ENCODE data around the gene DHFR. TPM values are rescaled to one million over a fixed set of nuclear protein-coding genes. Genes with fewer than 3 reads are reported as not detected.
"Not testable (repeated sequence)": the region's sequence is repeated elsewhere in the genome, so short reads cannot be mapped to it uniquely, and the experiment has no call there.

DHFR gene
- polyA plus RNA-seq, 6 donors from 2014 or later, result 0.20 to 3.3 (median 1.4) TPM

DNA sequence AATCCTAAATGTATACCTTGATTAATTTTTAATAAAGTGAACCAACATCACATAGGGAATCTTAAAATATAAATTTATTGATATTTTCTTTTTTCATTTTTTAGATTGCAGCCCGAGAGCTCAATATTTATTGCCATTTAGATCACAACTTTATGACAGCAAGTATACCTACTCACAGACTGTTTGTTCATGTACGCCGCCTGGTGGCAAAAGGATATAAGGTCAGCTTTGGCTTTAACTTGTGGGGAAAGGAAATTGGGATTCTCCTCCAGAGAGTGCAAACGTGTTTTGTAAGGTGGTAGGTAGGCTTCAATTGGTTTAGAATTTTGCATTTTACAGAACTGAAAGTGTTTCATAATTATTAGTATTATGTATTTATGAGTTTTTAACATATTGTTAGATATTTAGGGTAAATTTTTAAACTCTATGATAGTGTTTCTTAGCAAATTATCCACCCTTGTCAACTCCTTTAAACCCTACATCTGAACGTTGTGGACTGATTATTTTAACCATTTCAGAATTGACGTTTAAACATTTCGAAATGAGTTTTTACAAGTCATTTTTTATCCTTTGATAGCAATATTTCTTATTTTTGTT, 17.5 kb upstream of the DHFR start:
- Mint-ChIP-seq H3K9me3 (peaks cover 0 to 2% (median 0%) of the 10 kb centered on the region in 7 donors), H3K4me1 (peaks cover 4 to 15% (median 10%) of the 10 kb centered on the region in 3 donors), H3K36me3 (peaks cover 11 to 19% of the 10 kb centered on the region in 2 donors), H3K27me3 (no peaks in the 10 kb centered on the region), H3K4me3 (no peak overlapping the region), H3K27ac (no peak overlapping the region)
- peak; percentile 35 to 74 for ATAC-seq (ENCODE audit: low read depth in 2 of 2)
- peak; percentile 29 for DNase-seq

DNA sequence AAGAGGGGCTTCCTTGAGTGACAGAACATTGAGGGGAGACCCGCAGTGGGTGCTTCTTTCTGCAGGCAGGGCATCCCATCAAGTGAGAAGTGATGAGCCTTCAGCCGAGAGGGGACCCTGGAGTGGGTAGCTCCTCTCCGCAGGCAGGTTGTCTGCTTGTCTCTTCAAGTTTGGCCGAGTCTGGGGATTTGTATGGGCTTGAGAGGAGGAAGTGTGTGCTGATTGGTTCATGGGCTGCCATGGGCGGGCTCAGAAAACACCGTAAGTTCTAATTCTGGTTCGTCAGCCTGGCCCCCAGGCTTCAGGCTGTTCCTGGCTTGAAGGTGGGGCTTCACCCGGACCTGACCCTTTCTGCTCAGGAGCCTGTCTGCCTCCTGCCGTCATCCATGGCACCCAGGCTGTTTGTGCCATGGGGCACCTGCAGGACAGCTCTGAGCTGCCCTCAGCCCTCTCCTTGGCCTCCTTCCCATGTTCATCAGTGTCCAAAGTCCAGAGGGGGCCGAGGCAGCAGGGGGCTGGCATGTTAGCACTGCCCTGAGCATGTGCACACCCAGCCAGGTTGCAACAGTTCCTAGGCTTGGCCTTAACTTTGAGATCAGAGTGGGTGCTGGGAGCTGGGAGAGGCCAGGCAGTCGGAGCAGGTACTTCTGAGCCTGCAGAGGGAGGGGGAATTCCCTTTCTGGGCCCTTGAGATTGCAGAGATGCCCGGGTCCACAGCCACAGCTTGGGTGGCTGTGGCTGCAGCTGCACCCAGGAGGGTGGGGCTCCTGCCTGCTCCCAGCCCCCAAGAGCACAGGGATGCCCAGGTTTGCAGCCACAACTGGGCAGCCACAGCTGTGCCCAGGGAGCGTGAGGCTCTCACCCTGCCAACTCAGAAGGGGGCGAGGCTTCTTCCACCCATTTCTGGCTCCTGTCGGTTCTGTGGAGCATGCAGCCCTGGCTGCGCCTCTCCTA, 13.5 kb upstream of the DHFR start:
- H3K27me3 Mint-ChIP-seq, result no peaks in the 10 kb centered on the region
- ATAC-seq (ENCODE audit: low read depth in 2 of 2) (peak; percentile 72 to 81), DNase-seq (no peak)
- peaks cover 0 to 2% (median 0%) of the 10 kb centered on the region in 7 donors for H3K9me3 Mint-ChIP-seq
- H3K27ac Mint-ChIP-seq, result peak overlapping the region in 3 of 6 donors; percentile 31 to 76 (median 66)
- H3K36me3 Mint-ChIP-seq, result peaks cover 6 to 19% of the 10 kb centered on the region in 2 donors
- H3K4me3 Mint-ChIP-seq, result peak overlapping the region in 3 of 8 donors; percentile 15 to 45 (median 29)
- peaks cover 0 to 11% (median 5%) of the 10 kb centered on the region in 3 donors for H3K4me1 Mint-ChIP-seq

DNA sequence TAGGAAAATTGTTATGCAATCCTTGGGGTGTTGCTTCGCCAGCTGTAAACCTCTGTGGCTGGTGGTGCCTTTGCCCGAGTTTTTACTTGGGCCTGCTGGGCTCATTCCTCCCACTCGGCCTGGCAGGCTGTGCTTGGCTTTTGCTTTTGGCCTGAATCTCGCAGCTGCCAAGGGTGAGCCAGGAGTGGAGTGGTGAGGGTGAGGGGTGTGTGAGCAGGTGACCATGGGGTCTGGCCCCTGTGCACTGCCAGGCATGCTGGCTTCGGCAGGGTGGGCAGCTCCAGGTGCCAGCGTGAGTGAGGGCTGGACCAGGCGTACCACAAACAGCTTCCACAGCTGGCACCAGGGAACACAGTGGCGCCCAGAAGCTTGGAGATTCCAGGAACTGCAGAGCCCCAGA, 12.6 kb upstream of the DHFR start:
- ATAC-seq (ENCODE audit: low read depth in 2 of 2) (no peak), DNase-seq (no peak)
- Mint-ChIP-seq H3K36me3 (peaks cover 6 to 19% of the 10 kb centered on the region in 2 donors), H3K27me3 (no peaks in the 10 kb centered on the region), H3K4me1 (peaks cover 0 to 11% (median 5%) of the 10 kb centered on the region in 3 donors), H3K27ac (no peak overlapping the region), H3K9me3 (peaks cover 0 to 3% (median 0%) of the 10 kb centered on the region in 7 donors), H3K4me3 (no peak overlapping the region)

DNA sequence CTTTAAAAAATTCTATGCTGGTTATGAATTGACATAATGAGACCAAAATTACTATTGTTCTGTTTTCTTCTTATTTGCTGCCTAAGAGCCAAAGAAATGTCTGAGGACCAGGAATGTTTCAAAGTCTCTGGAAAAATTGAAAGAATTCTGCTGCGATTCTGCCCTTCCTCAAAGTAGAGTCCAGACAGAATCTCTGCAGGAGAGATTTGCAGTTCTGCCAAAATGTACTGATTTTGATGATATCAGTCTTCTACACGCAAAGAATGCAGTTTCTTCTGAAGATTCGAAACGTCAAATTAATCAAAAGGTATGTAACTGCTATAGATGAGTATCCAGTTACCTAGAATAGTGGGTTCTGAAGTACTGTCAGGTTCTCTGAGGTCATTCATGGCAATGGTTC, 10.3 kb upstream of the DHFR start:
- peaks cover 0 to 3% (median 0%) of the 10 kb centered on the region in 7 donors for H3K9me3 Mint-ChIP-seq
- peaks cover 21 to 36% of the 10 kb centered on the region in 2 donors for H3K36me3 Mint-ChIP-seq
- ATAC-seq (ENCODE audit: low read depth in 2 of 2) (no peak), DNase-seq (no peak)
- H3K4me3 Mint-ChIP-seq, result no peak overlapping the region
- no peaks in the 10 kb centered on the region for H3K27me3 Mint-ChIP-seq
- no peak overlapping the region for H3K27ac Mint-ChIP-seq
- peaks cover 4 to 11% (median 5%) of the 10 kb centered on the region in 3 donors for H3K4me1 Mint-ChIP-seq

DNA sequence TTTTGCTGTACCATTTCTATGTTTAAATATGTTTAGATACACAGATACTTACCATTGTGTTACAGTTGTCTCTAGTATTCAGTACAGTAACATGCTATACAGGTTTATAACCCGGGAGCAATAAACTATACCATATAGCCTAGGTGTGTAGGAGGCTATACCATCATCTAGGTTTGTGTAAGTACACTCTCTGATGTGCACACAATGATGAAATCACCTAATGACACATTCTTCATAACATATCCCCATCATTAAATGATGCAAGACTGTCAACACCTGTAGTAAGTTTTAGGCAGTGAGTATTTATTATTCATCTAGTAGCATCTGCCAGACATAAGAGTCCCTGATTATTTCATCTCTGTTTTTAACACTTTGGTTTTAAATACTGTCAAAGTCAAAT, 7.3 kb upstream of the DHFR start:
- Mint-ChIP-seq H3K4me1 (peaks cover 0 to 8% (median 0%) of the 10 kb centered on the region in 3 donors), H3K36me3 (peaks cover 29 to 53% of the 10 kb centered on the region in 2 donors), H3K27me3 (no peaks in the 10 kb centered on the region), H3K4me3 (no peak overlapping the region), H3K9me3 (peaks cover 0 to 3% (median 0%) of the 10 kb centered on the region in 7 donors), H3K27ac (no peak overlapping the region)
- ATAC-seq (ENCODE audit: low read depth in 2 of 2), result no peak
- no peak for DNase-seq

DNA sequence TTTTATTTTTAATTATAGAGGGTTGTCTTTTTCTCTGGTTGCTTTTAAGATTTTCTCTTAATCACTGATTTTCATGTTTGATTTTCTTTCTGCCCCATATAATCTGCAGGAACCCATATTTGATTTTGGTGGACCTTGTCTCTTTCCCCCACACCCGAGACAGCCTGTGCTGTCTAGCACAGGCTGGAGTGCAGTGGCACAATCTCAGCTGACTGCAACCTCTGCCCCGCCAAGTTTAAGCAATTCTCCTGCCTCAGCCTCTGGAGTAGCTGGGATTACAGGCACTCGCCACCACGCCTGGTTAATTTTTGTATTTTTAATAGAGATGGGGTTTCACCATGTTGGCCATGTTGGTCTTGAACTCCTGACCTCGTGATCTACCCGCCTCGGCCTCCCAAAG, 5.9 kb upstream of the DHFR start:
- H3K9me3 Mint-ChIP-seq; DNase-seq; H3K4me1 Mint-ChIP-seq; ATAC-seq (ENCODE audit: low read depth in 2 of 2); H3K4me3 Mint-ChIP-seq; H3K27me3 Mint-ChIP-seq; H3K27ac Mint-ChIP-seq: not testable (repeated sequence)
- H3K36me3 Mint-ChIP-seq, result peaks cover 23 to 45% of the 10 kb centered on the region in 2 donors

DNA sequence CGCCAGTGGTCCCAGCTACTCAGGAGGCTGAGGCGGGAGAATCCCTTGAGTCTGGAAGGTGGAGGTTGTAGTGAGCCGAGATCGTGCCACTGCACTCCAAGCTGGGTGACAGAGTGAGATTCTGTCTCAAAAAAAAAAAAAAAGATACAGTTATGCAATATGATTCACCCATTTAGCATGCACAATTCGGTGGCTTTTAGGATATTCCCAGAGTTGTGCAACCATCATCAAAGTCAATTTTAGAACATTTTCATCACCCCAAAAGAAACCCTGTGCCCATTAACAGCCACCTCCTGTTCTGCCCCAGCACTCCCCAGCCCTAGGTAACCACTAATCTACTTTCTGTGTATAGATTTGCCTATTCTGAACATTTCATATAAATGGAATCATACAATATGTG, 4.3 kb upstream of the DHFR start:
- Mint-ChIP-seq H3K27me3 (no peaks in the 10 kb centered on the region), H3K4me1 (peaks cover 6 to 13% (median 12%) of the 10 kb centered on the region in 3 donors), H3K27ac (peak overlapping the region in 1 of 6 donors; percentile 22), H3K9me3 (peaks cover 0 to 3% (median 0%) of the 10 kb centered on the region in 7 donors), H3K36me3 (peaks cover 23 to 33% of the 10 kb centered on the region in 2 donors), H3K4me3 (no peak overlapping the region)
- no peak for DNase-seq
- ATAC-seq (ENCODE audit: low read depth in 2 of 2), result no peak

DNA sequence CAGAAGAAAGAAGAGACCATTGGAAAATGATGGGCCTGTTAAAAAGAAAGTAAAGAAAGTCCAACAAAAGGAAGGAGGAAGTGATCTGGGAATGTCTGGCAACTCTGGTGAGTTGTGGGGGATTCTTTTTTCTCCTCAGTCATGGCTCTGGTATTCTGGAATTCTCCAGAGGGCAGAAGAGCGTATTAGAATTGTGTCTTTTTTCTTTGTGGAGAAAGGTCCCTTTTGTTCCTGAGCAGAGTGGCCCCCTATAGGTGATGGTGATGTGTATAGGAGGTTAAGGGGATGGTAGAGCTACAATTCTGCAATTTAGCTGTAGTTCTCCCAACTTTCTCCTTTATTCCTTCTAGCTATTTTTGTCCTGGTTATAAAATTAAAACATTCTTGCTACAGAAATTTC, 1.6 kb upstream of the DHFR start:
- H3K4me1 Mint-ChIP-seq, result peaks cover 18 to 22% (median 21%) of the 10 kb centered on the region in 3 donors
- peak overlapping the region in 5 of 8 donors; percentile 6 to 88 (median 65) for H3K4me3 Mint-ChIP-seq
- DNase-seq (no peak), ATAC-seq (ENCODE audit: low read depth in 2 of 2) (no peak)
- H3K36me3 Mint-ChIP-seq, result peaks cover 29 to 30% of the 10 kb centered on the region in 2 donors
- H3K27me3 Mint-ChIP-seq, result no peaks in the 10 kb centered on the region
- H3K9me3 Mint-ChIP-seq, result no peaks in the 10 kb centered on the region
- peak overlapping the region in 2 of 6 donors; percentile 19 to 21 for H3K27ac Mint-ChIP-seq

DNA sequence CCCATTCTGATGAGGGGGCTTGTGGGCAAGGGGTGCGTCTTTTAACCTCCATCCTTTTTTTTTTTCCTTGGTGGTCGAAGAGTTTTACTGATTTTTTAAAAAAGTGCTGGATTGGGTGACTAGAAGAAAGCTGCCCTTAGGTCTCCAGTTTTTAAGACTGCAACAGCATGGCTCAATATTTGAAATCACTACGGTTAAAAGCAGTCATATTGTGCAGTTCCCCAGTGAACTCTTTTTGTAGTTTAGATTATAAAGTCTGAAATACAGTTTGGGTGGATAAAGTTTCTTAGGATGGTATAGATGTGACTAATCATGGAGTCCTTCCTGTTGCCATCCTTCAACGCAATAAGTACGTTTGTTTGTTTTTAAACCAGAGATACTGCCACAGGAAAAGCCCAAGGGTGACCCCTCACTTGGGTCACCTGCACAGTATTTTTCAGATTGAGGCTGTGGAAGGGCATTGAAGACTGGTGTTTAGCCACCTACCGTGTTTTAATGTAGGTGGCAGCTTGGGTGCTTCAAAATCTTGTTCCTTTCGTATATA, 520 bp upstream of the DHFR start:
- peaks cover 18 to 19% of the 10 kb centered on the region in 2 donors for H3K36me3 Mint-ChIP-seq
- ATAC-seq (ENCODE audit: low read depth in 2 of 2) (no peak), DNase-seq (no peak)
- peak overlapping the region; percentile 82 to 95 (median 94) for H3K4me3 Mint-ChIP-seq
- H3K27me3 Mint-ChIP-seq, result no peaks in the 10 kb centered on the region
- H3K27ac Mint-ChIP-seq, result peak overlapping the region; percentile 87 to 96 (median 94)
- H3K4me1 Mint-ChIP-seq, result peaks cover 18 to 21% (median 18%) of the 10 kb centered on the region in 3 donors
- H3K9me3 Mint-ChIP-seq, result no peaks in the 10 kb centered on the region

DNA sequence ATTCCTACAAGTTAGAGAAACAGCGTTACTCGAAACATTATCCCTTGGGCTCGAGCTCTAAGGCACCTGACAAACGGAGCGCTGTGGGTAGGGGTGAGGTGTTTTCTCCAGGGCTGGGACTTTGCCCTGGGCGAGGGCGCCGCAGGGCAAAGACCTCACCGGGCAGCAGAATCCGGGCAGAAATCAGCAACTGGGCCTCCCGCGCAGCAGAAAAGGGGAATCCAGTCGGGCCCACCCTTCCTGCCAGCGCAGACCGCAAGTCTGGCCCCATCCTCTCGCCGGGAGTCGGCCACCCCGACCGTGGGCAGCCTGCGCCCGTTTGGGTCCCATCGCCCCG, 761 bp downstream of the DHFR start:
- Mint-ChIP-seq H3K27me3 (no peaks in the 10 kb centered on the region), H3K27ac (peak overlapping the region in 3 of 6 donors; percentile 71 to 77 (median 73)), H3K4me3 (peak overlapping the region; percentile 73 to 94 (median 85)), H3K9me3 (no peaks in the 10 kb centered on the region), H3K4me1 (peaks cover 14 to 21% (median 18%) of the 10 kb centered on the region in 3 donors), H3K36me3 (peaks cover 7 to 8% of the 10 kb centered on the region in 2 donors)
- DNase-seq (no peak), ATAC-seq (ENCODE audit: low read depth in 2 of 2) (no peak)

DNA sequence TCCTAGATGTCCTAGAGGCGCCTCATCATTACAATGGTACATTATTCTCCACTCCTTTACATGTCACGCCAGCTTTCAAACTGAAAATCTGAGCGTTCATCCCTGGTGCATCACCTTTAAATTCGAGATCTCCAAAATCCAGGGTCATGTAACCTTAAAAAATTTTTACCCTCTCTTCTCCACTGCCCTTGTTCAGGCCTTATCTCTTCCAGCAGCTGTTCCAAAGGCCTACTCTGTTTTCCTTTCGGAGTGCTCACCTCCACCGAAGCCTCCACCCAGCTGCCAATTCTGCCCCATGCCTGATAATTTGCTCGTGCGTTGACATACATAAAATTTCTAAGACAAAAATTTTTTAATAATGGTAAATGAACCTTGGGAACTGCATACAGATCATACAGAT, 1.3 kb downstream of the DHFR start:
- Mint-ChIP-seq H3K4me1 (peaks cover 14 to 21% (median 18%) of the 10 kb centered on the region in 3 donors), H3K4me3 (peak overlapping the region; percentile 73 to 94 (median 85)), H3K27ac (peak overlapping the region in 2 of 6 donors; percentile 69 to 77), H3K9me3 (no peaks in the 10 kb centered on the region), H3K36me3 (peaks cover 7 to 10% of the 10 kb centered on the region in 2 donors), H3K27me3 (no peaks in the 10 kb centered on the region)
- ATAC-seq (ENCODE audit: low read depth in 2 of 2) (no peak), DNase-seq (no peak)

DNA sequence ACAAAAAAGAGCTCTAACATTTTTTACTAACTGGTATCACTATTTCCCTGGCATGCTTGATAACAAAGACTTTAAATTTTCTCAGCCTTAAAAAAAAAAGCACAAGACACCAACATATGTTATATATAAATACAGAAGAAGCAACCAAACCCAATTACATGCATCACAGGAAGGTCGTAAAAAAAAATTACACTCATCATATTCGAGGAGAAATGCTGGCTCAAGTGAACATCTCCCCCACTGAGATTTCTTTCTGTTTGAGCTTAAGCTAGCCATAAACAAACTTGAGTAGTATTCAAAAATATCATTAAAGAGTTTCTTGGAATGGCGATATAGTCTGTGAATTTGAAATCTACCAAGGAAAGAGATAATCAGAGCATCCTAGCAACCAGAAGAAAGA, 7.9 kb downstream of the DHFR start:
- Mint-ChIP-seq H3K4me3 (no peak overlapping the region), H3K4me1 (peaks cover 0 to 9% (median 0%) of the 10 kb centered on the region in 3 donors), H3K27ac (no peak overlapping the region), H3K9me3 (peaks cover 0 to 2% (median 0%) of the 10 kb centered on the region in 7 donors), H3K36me3 (peaks cover 27 to 38% of the 10 kb centered on the region in 2 donors), H3K27me3 (no peaks in the 10 kb centered on the region)
- ATAC-seq (ENCODE audit: low read depth in 2 of 2), result no peak
- no peak for DNase-seq

DNA sequence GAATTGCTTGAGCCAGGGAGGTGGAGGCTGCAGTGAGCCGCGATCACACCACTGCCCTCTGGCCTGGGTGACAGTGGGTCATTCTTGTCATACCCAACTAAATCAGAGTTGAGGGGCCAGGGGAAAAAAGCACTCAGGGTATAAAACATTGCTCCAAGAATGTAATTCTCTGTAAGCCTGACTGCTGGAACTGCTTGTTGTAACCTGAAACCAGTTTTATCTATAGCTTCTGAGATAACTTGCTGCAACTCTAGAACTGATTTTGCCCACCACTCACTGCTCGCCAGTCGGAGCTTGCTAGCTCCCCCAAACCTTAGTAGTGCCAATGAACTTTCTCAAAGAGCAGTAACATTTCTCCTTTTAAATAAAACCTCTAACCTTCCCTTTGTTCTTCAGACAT, 9.9 kb downstream of the DHFR start:
- Mint-ChIP-seq H3K27me3 (no peaks in the 10 kb centered on the region), H3K4me3 (no peak overlapping the region), H3K9me3 (peaks cover 0 to 2% (median 0%) of the 10 kb centered on the region in 7 donors), H3K27ac (no peak overlapping the region), H3K36me3 (peaks cover 41 to 43% of the 10 kb centered on the region in 2 donors), H3K4me1 (peaks cover 0 to 9% (median 0%) of the 10 kb centered on the region in 3 donors)
- DNase-seq (no peak), ATAC-seq (ENCODE audit: low read depth in 2 of 2) (no peak)

Data from naive B cell (primary cell).